SKM-1 (cell line): ENCODE measurements around the gene TMCC1.
A peak's percentile ranks its signal among the peaks of the same experiment; 100 is the strongest.
"Not testable (repeated sequence)": the region's sequence is repeated elsewhere in the genome, so short reads cannot be mapped to it uniquely, and the experiment has no call there.

Experiments
- DNase-seq: peaks from one replicate; lab custom pipeline; 2025; ENCODE audit not compliant: unreplicated experiment; lab: John Stamatoyannopoulos, UW

TMCC1 gene

DNA sequence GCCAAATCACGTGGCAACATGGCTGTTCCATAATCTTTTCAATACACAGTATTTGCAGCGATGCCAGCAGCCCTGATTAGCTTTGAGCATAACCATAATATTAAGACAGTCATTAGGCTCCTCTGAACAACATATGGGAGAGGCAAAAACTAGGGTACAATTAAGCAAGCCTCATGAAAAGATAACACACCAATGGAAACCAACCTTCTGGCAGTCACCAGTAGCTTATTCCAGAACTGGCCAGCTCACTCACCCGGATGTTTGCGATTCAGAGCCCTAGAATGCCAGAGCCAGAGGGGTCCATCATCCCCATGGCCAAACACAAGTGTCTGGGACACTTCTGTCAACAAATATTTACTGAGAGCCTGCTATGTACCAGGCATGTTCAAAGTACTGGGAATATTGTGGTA is 238.2 kb downstream of the TMCC1 start:
- DNase-seq: no peak

DNA sequence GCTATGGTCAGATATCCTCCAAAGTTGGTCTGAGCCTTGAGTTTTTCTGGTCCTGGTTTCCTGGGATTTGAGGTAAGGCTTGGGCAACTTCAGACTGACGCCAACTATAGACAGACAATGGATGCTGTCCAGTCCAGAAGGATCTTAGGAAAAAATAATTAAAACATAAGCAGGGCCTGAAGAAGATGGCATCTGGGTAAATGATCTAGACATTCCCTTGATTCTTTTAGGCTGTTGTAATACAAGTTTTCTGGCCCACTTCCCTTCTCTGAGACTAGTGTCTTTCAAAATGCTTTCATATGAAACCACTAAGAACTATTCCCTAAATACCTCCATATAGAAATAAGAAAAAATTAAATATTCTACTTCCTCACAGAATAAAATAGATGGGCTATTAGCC is 239.4 kb downstream of the TMCC1 start:
- no peak for DNase-seq

DNA sequence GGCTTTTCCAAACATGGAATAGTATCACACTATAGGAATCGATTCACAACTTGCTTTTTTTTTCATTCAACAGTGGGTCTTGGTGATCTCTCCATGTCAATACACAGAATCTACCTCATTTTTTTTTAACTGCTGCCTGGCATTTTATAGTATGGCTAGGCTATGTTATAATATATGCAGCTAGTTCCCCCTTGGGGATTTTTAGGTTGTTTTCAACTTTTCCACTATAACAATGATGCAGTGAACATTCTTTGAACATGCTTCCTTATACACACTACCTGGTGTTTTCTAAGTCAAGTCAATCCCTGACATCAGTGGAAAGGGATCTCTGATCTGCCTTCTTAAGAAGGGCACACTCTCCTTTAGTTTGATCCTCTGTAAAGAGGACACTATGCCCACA is 240.5 kb downstream of the TMCC1 start:
- no peak for DNase-seq

DNA sequence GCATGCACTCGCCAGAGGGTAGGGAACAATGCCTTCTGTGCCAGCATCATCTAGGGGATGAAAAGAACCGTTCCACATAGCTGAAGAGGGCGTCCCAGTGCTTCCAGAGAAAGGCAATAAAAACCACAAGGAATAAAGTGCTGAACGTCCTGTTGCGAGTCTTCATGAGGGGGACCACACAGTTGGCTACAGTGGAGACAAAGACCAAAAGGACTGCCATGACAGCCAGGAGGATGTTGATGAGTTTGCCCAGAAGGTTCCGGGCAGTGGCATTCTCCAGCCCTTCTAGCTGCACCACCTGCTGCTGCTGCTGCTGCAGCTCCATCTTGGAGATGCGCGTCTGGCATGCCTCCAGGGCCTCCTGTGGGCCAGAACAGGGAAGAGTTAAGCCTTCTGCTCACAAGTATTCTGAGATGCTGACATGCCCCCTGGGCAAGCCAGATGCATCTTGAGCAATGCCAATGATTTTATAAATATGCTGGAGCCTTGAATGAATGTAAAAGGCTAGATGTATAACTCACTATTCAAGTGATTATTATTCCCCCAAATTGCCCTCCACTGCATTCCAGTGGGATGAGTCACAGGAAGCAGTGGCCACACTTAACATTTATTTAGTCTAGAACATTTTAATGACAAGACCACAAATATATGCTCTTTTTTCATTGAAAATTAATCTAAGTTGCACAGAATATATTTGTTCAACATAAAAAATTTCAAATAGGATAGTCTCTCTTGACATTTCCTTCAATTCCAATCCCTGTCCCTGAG is 241.9 kb downstream of the TMCC1 start:
- DNase-seq: no peak

DNA sequence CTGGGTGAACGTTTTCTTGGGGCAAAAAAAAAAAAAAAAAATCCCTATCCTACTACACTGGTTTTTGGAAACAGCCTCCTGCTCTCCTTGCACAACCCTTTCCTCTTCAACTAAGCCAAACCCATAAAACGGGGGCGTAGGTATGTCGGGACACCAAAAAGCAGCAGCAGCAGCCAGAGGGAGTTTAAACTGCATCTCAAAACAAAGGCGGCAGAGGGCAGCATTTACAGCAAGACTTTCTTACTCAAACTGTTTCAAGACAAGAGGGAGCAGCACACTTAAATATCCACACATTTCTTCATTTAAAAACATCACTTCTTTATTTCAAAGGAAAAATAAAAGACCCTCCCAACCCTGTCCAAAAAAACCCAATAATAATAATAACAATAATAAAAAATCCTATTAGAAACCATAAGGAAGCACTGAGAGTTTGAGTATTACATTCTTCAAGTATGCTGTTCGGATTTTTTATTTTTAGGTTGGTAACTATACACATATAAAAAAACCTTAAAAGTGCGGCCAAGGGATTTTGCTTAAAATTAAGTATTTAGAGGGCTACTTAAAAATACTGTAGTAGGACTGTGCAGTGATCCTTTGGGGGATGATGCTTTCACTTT is 243.1 kb downstream of the TMCC1 start:
- peak; percentile 54 for DNase-seq

DNA sequence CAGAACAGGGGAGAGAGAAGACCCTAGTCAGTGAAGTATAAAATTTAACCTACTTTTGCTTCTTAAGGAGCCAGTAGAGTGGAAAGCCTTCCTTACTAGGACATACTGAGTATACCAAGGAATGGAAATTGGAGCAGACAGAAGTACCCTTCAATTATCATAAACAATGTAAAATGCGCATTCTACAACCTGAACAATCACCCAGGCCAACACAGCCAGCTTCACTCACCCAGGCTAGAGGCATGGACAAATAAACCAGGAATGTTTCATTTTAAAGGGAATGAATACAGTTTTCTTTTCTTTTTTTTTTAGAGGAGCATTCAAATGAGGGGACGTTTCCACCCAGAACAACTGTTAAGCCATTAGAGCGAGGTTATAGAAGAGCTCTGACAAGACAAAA is 245.1 kb downstream of the TMCC1 start:
- DNase-seq: no peak

DNA sequence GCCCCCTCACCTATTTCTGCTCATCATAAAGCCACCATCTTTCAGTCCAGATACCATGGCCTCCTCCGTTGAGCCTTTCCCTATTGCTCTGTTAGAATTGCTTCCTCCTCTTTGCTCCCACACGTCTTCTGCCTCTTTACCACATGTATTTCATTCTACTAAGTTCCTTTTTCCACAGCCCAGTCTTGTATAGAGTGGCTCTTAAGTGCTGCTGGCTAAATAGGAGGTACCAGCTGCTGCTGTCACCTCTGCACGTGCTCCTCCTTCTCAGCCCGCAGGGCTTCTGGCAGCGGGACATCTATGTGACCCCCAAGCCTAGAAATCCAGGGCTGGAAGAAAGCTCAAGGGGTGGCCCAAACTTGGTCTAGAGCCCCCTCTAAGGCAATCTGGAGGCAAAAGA is 248.2 kb downstream of the TMCC1 start:
- DNase-seq: peak; percentile 87

DNA sequence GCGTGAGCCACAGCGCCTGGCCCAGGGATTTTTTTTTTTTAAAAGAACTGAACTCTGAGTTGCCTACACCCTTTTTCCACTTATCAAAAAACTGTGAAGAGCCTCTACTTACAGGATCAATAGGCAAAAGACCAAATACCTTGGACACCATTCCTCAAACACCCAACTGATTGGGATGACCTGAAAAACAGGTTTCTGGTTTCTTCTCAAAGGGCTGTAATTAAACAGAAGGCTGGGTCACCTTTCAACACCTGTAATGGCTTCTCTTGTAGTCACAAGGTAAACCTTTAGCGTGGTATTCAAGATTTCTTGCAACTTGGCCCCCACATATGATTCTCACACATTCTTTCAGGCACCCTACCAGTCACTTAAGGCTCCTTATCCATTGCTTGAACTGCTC is 248.7 kb downstream of the TMCC1 start:
- no peak for DNase-seq

DNA sequence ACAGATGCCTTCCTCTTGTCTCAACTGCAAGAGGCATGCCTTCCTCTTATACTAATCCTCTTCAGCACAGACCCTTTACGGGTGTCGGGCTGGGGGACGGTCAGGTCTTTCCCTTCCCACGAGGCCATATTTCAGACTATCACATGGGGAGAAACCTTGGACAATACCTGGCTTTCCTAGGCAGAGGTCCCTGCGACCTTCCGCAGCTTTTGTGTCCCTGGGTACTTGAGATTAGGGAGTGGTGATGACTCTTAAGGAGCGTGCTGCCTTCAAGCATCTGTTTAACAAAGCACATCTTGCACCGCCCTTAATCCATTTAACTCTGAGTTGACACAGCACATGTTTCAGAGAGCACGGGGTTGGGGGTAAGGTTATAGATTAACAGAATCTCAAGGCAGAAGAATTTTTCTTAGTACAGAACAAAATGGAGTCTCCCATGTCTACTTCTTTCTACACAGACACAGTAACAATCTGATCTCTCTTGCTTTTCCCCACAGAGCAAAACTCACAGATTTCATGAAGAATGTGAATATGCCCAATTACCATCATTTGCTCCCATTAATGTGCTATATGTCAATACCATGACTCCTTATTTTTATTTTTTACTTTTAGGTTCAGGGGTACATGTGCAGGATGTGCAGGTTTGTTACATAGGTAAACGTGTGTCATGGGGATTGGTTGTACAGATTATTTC is 251.8 kb downstream of the TMCC1 start:
- DNase-seq: not testable (repeated sequence)

DNA sequence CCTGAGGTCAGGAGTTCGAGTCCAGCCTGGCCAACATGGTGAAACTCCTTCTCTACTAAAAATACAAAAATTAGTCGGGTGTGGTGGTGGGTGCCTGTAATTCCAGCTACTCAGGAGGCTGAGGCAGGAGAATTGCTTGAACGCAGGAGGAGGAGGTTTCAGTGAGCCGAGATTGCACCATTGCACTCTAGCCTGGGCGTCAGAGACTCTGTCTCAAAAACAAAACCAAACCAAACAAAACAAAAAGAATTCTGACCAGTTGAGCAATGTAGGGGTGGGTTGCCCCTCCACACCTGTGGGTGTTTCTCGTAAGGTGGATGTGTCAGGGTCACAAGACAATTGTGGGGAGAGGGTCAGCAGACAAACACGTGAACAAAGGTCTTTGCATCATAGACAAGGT is 252.5 kb downstream of the TMCC1 start:
- not testable (repeated sequence) for DNase-seq

DNA sequence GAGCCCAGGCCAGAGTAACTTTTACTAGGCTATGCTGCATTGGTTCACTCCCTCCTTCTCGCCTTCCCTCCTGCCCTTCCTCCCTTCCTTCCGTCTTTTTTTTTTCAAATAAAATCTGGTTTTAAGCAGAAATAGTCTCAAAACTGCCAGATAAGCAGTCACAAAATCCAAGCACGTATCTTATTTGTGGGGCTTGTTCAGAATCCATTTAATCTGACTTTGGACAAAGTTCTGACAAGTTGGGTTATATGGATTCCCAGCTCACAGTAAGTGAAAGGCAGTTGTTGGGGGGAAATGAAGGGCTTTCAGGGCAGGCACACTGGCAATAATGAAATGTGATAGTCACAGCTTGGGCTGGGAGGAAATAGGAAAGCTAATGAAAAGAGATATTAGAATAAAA is 255.0 kb downstream of the TMCC1 start:
- no peak for DNase-seq

DNA sequence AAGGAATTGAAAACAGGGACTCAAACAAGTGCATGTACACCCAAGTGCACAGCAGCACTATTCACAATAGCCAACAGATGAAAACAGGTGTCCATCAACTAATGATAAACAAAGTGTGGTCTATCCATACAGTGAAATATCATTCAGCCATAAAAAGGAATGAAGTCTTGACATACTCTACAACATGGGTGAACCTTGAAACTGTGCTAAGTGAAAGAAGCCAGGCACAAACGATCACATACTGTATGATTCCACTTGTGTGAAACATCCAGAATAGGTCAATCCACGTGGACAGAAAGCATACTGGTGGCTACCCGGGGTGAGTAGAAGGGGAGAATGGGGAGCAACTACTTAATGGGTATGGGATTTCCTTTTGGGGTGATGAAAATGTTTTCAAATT is 257.4 kb downstream of the TMCC1 start:
- no peak for DNase-seq

DNA sequence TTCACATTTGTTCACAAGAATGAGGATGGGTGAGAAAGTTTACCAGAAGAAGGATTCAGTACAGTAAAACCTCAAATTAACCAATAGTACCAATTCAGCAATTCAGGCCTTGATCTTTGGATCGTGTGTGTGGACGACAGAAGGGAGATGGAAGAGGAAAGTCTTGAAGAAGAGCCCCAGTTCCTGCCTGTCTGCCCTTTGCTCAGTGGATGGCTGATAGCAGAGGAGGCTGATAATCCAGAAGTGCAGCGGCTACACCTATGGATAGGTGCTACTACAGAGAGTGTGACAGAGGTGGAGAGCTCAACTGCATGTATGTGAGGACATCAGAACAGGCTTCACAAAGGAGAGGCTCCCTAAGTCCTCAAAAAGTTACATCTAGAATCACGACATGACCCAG is 257.9 kb downstream of the TMCC1 start:
- DNase-seq: no peak

DNA sequence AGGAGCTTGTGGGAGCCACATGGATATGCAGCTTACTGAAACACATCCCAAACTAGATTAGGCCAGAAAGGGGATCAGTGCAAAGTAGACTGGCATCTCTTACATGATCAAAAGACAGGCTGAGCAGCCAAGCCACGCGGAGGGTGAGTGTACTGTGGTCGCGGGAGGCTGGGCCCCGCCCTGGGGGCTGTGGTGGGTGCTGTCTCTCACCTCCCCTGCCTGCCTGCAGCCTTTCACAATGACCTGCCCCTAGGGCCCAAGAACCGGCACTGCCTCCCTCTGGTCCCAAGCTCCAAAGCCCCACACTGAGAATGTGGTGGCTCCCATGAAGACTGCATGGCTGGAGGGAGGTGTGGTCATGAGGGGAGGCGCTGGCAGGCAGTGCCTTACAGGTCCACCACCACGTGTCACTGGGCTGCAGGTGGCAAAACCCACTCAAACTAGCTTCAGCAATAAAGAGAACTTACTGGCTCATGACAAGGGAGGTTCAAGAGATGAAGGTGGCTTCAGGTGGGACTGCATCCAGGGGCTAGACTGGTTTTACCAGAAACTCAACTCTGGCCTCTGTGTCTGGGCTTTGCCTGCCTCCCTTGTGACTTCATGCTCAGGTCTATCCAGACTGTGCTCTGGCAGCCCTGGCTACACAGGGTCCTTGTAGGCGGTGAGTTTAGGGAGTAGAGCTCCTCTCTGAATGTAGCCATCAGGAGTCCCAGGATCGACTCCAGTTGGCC is 259.6 kb downstream of the TMCC1 start:
- DNase-seq: no peak

DNA sequence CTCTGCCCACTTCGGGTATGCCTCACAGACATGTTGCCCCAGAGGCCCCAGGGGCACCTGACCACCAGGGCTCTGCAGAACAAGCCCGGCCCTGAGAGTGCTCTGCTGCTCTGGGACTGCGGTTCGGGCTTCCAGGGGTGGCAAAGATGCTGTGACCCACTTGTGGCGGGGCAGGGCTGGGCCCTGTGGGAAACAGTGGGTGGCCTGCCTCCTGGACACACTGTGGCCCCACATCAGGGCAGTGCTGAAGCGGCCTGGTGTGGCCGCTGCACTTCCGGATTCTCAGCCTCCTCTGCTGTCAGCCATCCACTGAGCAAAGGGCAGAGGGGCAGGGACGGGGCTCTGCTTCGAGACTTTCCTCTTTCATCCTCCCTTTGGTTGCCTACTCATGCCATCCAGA is 260.5 kb downstream of the TMCC1 start:
- DNase-seq: no peak

DNA sequence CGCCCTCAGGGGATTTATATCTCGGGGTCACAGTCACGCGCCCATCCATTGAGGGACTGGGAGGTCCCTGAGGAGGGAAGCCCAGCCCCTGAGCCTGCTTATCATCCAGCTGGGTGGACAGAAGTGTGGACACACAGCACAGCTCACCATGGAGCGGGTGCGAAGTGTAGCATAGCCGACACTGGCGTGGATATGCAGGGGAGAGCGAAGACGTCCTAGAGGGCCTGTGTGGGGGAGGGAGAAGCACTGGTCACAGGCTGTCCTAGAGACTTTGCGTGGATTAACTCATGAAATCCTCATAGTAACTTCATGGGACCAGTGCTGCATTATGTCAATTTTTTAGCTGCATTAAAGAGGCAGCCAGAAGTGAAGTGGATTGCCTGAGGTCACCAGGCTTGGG is 261.0 kb downstream of the TMCC1 start:
- no peak for DNase-seq

DNA sequence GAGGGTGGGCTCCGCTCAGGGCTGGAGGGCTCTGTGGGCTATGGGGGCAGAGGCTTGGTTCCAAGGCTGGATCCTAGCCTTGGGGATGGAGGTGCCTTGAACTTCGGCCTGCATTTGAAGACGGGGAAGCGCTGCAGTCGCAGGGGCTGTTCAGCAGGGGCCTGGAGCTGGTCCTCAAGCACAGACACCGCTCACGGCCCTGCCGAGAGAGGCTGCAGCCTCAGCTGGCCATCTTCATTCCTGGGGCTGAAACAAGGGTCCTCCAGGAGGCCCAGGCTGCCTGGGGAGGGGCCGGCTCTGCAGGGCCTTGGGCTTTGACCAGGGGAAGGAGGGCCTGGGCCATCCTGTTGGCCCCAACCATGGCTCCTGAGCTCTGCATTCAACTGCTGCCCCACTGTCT is 261.5 kb downstream of the TMCC1 start:
- no peak for DNase-seq

DNA sequence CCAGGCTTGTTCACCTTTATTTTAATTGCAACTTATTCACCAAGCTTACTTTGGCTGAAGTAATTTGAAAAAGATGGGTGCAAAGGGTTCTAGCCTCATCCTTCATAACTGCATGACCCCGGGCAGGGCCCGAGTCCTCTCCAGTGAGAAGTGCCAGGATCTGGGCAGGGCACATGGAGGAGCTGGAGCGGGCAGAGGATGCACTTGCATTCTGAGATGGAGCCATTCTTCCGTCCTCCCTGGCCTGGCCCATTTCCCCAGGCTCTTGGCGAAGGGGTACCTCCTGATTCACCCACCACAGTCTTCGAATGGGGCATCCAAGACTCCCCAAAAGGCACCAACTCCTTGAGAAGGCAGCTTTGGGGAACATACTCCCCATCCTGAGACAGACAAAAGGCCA is 264.5 kb downstream of the TMCC1 start:
- DNase-seq: no peak

DNA sequence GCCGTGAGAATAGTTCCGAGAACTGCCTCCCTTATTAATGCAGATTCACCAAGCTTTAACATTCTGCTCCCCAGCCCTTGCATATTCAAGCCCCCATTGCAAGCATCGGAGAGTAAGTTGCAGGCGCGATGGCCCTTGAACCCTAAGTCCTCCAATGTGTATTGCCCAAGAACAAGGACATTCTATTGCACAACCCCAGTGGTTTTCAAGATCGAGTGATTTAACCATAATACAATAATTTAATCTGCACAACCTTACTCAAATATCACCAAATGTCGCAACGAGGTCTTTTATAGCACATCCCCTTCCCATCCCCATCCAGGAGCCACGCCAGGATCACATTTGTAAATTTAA is 265.4 kb downstream of the TMCC1 start:
- no peak for DNase-seq

DNA sequence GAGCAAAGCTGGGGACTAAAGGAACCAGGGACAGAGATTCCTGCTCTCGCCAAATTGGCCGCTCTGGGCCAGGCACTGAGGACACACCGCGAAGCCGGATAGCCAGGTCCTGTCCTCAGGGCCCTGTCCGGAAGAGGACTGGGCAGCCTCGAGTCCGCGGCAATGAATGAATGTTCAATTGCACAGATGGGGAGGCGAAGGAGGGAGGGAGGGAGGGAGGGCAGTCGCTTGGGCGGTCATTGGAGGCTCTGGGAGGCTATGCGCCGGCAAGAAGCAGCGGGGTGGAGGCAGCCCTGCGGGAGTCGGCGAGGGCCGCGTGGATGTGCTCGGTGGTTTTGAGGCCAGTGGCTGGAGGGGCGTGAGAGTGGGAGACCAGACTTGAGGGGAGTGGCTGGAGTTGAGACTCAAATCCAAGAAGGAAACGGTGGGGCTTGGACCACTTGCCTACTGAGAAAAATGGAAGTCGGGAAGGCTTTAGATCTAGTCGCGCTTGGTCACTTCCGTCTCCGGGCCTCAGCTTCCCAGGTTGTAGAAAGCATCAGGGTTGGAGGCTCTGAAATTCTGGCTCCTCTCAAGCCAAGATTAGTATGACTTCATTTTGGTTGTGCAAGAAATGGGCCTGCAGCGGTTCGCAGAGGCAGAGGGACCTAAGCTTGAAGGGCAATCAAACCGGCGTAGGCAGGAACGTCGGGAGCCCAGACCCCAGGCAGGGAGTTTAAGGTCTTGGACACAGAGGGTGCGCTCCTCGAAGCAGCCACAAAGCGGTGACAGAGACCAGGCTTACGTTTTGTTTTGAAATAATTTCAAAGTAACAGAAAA is 266.0 kb downstream of the TMCC1 start:
- DNase-seq: peak; percentile 68
